Right forelimb (tissue), 1 donor: Measurements from ENCODE around the gene MEDAG.
"Not testable (repeated sequence)": the region's sequence is repeated elsewhere in the genome, so short reads cannot be mapped to it uniquely, and the experiment has no call there.

Experiments used
- DNase-seq: peaks from one replicate; pipeline ENCODE4 v3.0.0-alpha.2; 2018

Gene MEDAG

DNA sequence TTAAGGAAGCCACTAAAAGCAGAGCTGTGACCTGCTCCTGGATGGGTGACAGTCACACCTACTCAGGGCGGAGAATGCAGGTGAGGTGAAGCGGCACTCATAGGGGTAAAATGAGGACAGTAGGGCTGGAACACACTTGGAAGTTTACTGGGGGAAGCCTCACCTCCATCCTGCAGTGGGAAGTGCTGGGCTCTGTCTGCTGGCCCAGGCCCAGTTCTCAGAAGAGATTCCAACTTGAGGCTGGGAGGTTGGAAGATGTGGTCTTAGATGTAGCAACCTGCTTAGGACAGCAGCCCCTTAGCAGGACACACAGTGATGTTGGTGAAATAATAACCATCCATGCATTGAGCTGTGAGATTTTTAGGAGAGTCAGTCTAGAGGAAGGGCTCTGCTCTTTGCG, 4.6 kb downstream of the MEDAG start:
- no peak for DNase-seq

GRCh38 chr13:30915691-30916541, 9.8 kb downstream of the MEDAG start:
- DNase-seq: no peak

DNA sequence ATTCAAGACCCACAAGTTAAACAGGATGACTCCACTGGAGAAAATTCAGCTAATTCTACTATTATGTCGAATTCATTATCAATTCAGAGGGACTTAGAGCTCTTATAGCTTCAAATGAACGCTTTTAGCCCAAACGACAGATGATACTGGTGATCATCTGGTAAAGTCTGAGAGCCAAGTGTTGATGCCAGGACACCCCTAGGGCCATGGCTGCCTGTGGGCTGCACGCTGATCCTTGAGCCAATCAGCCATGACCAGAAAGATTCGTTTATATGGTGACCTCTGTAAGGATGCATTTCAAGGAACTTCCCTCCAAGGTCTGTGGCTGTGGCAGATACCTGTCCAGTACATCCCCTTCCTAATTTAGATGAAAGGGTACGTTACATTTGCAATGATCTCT, 10.9 kb downstream of the MEDAG start:
- DNase-seq: no peak

- no peak for DNase-seq
Measured at GRCh38 chr13:30918662-30919405, 12.8 kb downstream of the MEDAG start.

GRCh38 chr13:30920162-30920909, 14.3 kb downstream of the MEDAG start:
- DNase-seq: no peak

DNA sequence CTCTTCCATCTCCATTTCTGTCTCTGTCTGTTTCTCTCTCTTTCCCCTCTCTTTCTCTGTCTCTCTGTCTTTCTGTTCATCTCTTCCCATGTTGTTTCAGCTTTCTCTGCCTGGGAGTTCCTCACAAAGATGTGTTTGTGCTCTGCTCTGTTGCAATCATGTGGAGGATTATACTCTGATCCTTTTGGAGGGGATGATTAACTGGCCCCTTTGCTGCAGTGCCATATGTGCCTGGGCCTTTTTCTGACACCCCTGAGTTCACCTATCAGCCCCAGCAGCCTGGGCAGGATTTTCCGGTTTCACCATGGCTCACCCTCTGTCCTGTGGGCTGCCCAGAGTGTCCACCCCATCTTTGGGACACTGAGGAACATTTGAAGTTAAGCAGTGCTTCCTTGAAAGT, 17.3 kb downstream of the MEDAG start:
- DNase-seq: no peak

DNA sequence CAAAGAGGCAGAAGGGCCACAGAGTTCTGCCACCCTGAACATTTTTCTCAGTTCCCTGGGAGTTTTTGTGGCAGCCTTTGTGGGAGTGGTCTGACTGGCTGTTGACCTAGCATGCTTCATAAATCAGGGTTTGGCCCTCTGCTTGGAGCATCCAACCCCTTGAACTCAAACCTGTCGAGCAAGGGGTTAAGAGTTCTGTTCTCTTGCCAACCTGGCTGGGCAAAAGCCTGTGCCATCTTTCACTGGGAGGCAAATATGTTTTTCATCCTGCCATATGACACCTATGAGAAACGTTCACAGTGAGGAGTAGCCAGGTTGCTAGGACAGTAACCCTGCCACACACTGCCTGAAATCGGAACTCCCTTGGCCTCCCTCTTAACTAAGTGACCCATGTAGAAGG, 18.6 kb downstream of the MEDAG start:
- no peak for DNase-seq

DNA sequence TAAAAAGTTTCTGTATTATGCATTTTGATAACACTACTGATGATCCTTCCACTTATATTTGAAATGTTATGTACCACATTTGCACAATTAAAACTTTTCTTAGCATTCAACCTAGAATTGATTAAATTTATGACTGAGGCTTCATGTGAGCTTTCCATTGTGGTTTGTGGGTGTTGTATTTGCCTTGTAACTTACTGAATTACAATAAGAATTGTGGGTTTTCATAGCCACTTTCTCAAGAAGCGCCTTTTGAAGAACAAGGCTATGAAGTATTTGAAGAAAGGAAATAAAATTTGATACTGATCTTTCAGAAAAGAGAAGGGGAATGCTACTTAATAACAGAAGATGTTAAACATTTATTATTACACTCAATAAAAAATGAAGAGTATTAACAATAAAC, 19.4 kb downstream of the MEDAG start:
- no peak for DNase-seq

DNA sequence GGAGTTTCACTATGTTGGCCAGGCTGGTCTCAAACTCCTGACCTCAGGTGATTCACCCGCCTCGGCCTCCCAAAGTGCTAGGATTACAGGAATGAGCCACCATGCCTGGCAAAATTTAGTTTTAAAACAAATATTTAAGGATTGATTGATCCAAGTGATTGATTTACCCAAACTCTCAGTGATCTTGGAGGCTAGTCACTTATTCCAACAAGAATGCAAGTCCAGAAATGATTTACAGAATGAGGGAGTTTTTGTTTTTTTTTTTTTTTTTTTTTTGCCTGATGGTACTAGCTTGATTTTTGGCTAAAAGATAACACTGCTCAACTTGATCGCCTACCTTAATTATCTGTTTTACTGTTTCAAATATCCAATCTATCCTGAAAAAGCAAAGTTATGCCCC, 20.7 kb downstream of the MEDAG start:
- DNase-seq: no peak

DNA sequence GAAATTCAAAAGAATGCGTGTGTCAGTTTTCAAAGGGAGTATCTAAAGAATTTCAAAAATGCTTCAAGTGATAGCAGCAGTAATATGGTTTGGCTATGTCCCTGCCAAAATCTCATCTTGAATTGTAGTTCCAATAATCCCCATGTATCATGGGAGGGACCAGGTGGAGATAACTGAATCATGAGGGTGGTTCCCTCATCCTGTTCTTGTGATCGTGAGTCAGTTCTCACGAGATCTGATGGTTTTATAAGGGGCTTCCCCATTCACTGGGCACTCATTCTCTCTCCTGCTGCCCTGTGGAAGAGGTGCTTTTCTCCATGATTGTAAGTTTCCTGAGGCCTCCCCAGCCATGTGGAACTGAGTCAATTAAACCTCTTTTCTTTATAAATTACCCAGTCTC, 21.1 kb downstream of the MEDAG start:
- DNase-seq: not testable (repeated sequence)

- DNase-seq: no peak
Measured at GRCh38 chr13:30927595-30927994, 21.5 kb downstream of the MEDAG start.

GRCh38 chr13:30928978-30929377, 22.9 kb downstream of the MEDAG start:
- DNase-seq: no peak

- DNase-seq: peak; percentile 59
Measured at GRCh38 chr13:30932481-30933353, 26.6 kb downstream of the MEDAG start, which contains the start of gene TEX26. TSS of gene TEX26 (plus strand) at chr13:30932656. CDS start at chr13:30932716, 60 bp downstream.

DNA sequence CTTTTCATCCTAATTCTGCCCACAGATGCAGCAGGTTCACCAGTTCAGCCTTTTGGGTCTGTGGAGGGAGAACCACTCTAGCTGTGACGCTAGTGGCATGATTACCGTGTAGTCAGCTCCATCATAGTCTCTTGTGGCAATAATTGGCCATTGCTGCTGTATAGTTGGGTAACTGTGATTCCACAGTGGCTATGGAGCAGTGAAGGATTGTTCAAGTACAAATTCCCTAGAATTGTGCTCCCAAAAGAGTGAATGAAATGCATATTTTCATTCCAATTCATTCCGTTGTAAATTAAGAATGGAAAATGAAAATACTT, 27.2 kb downstream of the MEDAG start:
- no peak for DNase-seq

- DNase-seq: no peak
Measured at GRCh38 chr13:30934381-30934780, 28.3 kb downstream of the MEDAG start.

GRCh38 chr13:30934803-30935202, 28.7 kb downstream of the MEDAG start:
- DNase-seq: no peak

GRCh38 chr13:30936971-30937370, 30.9 kb downstream of the MEDAG start:
- DNase-seq: no peak

DNA sequence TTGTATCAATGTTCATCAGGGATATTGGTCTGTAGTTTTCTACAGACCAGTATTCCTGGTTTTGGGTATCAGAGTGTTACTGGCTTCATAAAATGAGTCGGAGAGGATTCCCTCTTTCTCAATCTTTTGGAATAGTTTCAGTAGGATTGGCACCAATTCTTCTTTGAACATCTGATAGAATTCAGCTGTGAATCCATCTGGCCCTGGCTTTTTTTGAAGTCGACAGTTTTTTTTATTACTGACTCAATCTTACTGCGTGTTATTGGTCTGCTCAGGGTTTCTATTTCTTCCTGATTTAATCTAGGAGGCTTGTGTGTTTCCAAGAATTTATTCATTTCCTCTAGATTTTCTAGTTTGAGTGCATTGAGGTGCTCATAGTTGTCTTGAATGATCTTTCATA, 37.8 kb downstream of the MEDAG start:
- no peak for DNase-seq

- no peak for DNase-seq
Measured at GRCh38 chr13:30957258-30957943, 51.3 kb downstream of the MEDAG start.

DNA sequence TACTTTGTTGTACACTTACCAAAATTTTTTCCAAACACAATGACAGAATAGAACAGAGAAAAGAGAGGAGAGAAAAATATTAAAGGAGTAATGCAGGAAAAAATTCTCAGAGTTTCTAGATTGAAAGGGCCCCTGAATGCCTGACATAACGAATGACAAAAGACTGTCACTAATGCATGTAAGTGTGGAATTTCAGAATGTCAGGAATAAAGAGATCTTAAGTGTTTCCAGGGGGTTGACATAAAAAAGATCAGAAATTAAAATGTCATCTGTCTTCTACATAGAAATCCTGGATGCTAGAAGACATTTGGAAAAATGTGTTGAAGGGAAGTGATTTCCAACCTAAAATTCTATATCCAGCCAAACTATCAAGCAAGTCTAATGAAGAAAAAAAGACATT, 53.6 kb downstream of the MEDAG start:
- DNase-seq: no peak

- DNase-seq: no peak
Measured at GRCh38 chr13:30963791-30964190, 57.7 kb downstream of the MEDAG start.

DNA sequence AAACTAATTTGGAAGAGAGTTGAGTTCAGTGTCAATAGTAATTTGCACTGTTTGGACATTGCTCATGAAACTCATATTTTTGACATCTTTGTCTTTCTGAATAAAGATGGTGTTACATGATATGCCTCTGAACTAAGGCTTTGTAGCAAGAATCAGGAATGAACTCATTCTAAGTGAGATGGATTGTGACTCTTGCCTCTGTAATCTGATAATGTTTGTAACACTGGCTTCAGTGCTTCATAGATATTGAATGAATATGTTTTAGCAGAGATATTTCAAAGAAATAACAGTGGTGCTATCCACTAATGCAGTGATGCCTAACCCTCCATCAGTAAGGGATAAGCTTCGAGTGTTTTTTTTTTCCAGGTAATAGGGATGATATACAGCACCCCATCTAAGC, 59.3 kb downstream of the MEDAG start:
- DNase-seq: no peak
